Mucosa of gallbladder (tissue), 1 donor: ENCODE data around the gene KIF1B. TPM values are rescaled to one million over a fixed set of nuclear protein-coding genes. Genes with fewer than 3 reads are reported as not detected.

ENCODE experiments used
- DNase-seq: peaks from one replicate; pipeline ENCODE4 v3.0.0-alpha.2; 2020; ENCODE audit warnings: low spot score
- total RNA-seq: library from RNA; stranded (reverse); gene quantifications from one replicate; pipeline ENCODE4 v1.2.1, GENCODE V29; 2021
- donor health status: DM: no; HTN: no; CAD: no.

Gene KIF1B
- total RNA-seq, 1 donor from 2014 or later: 45.7 TPM

DNA sequence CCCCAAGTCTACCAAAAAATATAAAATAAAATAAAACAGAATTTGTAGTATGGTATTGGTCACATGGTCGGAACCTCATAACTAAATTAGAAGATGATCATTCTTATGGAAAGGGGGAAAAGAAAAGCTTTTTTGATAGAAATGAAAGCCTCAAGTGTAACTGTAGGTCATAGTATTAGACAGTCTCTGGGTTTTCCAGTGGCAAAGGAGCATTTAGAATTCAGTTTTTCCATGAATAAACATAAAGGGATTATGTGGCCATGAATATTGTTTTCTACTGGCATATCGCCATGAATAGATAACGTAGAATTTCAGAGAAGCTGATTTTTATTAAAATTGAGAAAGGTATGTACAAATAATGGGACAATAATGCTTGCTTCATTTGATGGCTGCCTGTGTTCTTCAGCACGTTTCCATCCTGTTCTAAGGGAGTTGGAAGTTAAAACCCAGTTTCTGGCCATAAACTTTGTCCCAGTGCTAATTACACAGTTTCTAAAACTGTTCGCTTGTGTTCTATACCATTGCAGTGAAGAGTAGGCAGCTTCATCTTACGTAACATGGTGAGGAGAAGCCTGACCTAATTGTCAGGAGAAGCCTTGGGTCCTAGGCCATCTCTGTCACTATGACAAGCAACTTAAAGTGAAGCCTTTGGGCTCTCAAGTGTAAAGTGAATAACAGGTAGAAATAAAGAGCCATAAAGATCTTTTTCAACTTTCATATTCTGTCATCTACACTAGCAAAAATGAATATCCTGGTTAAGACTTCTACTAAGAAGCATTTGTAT lies 118.0 kb downstream of the KIF1B start:
- no peak for DNase-seq

DNA sequence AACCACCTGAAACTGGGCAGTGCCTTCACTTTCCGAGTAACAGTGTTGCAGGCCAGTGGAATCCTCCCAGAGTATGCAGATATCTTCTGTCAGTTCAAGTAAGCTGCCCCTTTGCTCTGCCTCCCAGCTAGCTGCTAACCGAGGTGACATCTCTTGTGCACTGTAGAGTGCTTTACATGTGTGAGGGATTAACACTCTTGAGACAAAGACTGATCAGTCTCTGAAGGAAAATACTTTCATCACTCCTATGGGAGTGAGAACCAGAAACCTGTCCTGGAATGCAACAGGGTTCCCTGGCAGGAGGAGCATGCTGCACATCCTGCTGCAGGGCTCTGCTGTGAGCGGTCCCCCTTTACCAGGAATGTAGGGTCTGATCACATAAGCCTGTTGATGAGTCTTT lies 127.1 kb downstream of the KIF1B start:
- DNase-seq: no peak

DNA sequence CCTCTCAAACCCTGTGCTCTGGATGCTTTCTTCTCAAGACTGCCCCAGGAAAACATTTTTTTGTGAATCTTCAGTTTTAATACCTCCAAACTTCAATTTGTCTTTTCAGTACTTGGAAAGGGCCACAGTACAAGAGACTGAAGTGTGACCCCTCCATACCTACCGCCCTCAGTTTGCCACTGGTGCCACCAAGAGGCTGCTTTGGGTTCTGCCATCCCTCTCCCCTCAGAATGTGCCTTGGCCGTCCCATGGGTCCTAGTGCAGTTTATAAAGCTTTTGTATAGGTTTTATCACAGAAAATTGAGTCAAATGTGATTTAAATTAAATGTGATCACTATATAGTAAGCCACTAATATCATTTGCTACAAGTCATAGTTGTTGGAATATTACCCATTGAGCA lies 127.7 kb downstream of the KIF1B start:
- DNase-seq: peak; percentile 25

DNA sequence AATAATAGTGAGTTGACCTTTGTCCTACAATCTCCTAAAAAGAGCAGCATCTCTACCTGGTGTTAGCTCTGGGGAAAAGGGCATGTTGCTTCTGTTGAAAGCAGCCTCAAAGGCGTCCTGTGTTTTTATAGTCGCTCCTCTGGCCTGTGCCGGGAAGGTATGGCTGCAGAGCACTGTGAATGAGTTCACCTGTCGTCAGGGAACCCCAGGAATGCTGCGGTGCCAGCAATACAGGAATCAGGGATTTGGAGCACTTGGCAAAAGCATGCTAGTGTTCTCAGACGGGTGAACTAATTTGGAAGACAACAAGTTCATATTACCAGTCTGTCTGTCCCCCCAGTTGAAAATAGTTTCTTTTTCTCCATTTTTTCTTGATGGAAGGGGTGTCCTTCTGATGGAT lies 128.2 kb downstream of the KIF1B start:
- no peak for DNase-seq

DNA sequence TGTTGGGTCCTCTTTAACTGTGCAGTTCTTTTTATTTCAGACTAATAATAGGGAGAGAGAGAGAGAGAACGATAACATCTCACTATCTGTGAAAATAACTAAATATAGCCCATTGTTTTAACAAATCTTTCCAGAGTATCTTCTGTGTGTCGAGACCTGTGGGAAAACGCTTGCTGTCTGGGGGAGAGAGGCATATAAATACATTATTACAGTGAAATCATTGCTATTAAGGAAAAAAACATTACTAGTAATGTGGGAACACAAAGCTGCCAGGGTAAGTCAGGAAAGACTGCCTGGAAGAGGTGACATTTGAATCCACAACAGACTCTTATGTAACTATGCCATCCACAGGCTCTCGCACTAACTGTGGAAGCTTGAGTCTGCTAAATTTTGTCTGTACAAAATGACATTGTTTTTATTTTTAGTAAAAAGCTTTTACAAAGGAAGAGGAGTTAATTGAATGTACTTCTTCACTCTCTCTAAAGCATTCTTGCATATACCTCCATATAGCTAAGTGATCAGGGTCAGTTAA lies 128.7 kb downstream of the KIF1B start:
- DNase-seq: no peak

DNA sequence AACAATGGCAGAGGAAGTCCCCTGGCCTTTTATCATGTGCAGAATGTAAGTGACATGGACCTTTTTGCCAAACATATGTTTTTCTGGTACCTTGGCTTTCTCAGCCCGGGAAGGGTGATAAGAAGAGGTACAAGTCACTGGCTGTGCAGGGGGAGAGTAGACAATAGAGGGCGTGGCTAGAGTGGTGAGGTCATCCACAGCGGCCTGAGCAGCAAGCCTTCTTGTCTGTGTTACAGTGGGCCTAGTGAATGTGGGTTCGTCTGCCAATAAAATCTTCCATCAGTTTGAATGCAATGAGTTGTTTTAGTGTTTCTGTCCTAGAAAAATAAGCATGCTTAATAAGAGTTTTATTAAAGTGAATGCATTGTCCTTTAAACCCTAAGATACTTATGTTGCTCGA lies 129.4 kb downstream of the KIF1B start:
- DNase-seq: peak; percentile 50

DNA sequence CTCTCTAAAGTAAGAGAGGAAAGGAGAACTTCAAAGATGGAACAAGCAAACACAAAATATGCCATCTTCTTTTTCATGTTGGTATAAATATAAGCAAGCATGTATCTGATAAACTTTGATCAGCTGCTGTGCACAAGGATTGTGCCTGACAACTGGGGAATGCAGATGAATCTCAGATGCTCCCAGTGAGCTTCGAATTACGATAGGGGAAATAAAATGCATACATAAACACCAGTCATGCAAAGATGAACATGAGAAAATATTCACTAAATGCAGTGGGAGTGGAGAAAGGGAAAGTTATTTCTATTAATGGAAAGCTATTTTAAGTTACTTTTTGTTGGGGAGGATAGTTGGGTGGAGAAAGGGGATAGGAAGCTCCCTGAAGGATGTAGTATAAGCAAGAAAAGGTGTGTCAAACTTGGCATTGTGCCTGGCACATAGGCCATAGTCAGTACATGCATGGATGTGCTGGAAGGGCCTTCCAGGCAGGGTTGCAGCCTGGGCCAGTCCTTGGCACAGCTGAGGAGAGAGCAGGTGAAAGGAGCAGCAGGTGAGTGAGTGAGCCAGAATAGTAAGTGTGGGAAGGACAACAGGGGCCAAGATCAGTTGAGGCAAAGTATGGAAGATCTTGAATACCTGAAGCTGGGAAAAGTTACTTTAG lies 130.7 kb downstream of the KIF1B start:
- no peak for DNase-seq

DNA sequence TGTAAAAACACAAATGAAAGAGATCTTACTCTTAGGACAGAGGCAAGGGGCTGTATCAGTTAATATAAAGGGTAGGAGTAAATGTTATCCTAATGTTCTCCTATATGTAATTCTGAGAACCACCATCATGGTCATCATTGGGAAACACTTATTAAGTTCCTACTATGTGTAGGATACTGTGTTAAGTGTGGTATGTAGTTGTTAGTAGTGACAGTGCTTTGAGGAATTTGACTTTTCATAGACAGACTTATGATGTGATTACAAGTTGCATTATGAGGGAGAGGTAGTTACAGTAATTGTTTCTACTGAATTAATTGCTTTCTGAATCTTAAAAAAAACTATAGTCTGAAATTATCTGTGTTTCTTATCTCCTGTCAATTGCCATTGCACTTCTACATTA lies 136.7 kb downstream of the KIF1B start:
- no peak for DNase-seq

DNA sequence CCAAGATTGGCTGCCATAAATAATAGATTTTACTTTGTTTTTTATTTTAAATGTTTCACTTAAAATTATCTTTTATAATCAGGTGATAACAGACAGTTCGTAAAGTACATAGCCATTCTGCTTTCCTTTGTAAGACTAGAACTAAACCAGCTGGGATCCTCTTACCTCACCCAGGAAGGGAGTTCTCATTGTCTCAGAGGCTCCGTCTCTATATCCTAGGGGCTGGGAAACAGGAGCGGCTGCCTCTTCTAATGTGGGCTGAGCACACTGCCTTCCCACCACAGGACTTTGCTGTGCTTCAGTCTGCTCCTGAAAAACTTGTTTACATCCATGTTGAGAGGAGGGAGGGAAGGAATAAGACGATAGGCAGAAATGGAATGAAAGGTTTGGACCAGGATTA lies 142.9 kb downstream of the KIF1B start:
- no peak for DNase-seq

DNA sequence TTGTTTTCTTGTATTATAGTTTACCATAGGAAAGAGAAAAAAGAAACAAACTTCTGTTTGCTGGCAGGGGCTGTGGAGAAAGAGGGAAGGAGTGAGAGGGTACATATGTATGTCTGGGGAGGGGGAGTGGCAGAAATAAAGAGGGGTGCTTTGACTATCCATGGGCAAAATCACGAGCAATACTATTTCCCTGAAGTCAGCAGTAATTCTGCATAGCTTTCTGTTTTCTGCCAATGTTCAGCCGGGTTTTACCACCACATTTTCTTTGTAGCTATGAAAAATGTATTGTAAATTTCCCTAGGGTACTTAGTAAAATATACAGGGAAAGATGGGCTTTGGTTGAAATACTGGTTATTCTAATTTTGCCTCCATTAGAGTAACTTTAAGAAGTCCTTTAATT lies 143.3 kb downstream of the KIF1B start:
- DNase-seq: no peak

DNA sequence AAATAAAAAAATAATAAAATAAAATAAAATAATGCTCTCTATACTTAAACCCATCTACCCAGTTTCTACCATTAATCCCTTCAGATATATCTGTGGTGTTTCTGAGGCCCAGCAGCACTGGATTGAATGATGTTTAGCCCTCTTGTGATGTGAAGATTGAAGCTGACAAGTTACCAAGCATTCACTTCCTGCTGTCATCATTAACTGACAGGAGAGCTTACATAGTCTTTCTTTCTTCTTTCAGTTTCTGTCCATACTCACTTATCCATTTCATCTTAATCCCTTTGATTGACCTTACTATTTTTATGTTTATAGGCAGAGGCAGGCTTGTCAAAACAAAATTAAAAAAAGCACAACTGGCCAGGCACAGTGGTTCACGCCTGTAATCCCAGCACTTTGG lies 149.7 kb downstream of the KIF1B start:
- DNase-seq: no peak

DNA sequence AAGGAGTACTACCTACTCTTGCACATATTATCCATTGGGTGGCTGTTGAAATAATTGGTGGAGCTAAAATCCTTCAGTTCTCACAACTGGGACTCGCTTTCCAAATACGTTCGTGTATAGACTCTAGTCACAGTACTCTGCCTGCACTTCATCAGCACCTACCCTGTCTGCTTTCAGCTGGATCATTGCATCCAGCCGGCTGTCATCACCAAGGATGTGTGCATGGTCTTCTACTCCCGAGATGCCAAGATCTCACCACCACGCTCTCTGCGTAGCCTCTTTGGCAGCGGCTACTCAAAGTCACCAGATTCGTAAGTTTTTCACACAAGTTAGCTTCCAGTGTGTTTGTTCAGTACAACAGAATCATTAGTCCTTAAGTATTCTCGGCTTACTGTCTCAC lies 151.1 kb downstream of the KIF1B start:
- DNase-seq: peak; percentile 27

DNA sequence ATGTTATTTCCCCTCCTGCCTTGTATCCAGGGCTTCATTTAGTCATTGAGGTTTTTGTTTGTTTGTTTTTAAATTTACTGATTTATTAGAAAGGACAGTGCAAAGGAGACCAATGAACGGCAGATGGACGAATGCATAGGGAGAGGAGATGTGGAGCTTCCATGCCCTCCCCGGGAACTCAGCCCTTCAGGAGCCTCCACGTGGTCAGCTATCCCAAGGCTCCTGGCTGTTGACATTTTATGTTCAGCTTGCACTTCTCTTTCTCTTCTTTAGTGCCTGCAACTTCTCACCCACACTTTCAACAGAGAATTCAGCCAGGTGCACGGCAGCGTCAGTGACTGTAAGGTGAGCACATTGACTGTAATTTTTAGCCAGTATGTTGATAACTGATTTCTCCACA lies 157.8 kb downstream of the KIF1B start:
- no peak for DNase-seq

DNA sequence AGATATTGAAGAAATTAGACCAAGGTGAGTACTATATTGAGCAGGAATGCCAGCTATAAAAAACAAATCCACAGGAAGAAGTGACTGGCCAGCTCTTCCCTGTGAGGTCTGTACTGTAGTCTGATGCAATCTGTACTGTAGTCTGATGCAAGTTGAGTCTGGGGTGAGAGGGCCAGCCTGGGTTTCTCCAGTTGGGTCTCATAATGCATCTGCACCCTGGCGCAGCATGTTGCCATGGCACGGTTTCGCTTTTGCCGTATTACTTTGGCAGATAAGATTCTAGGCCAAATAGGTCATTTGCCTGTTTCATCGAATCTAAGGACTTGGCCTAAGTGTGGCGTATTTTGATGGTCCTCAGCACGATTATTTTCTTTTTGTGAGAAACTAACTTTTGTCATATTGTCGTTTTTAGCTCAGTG lies 164.1 kb downstream of the KIF1B start:
- no peak for DNase-seq

DNA sequence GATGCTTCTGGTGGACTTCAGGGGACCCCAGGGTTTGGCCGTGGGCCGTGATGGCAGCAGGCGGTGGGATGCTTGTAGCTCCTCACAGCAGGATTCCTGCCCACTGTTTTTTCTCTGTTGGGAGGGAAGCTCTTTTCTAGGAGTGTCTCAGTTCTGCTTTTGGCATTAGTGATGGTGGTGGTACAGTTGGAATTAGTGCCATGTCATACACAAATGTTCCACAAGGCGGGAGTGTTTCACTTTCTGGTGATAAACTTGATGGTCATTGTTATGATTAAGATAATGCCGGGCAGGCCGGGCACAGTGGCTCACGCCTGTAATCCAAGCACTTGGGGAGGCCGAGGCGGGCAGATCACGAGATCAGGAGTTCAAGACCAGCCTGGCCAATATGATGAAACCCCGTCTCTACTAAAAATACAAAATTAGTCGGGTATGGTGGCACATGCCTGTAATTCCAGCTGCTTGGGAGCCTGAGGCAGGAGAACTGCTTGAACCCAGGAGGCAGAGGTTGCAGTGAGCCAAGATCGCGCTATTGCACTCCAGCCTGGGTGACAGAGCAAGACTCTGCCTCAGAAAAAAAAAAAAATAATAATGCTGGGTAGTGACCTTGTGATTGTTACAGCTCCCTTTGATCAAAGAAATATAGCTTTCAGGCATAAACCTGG lies 167.1 kb downstream of the KIF1B start:
- DNase-seq: peak; percentile 84

DNA sequence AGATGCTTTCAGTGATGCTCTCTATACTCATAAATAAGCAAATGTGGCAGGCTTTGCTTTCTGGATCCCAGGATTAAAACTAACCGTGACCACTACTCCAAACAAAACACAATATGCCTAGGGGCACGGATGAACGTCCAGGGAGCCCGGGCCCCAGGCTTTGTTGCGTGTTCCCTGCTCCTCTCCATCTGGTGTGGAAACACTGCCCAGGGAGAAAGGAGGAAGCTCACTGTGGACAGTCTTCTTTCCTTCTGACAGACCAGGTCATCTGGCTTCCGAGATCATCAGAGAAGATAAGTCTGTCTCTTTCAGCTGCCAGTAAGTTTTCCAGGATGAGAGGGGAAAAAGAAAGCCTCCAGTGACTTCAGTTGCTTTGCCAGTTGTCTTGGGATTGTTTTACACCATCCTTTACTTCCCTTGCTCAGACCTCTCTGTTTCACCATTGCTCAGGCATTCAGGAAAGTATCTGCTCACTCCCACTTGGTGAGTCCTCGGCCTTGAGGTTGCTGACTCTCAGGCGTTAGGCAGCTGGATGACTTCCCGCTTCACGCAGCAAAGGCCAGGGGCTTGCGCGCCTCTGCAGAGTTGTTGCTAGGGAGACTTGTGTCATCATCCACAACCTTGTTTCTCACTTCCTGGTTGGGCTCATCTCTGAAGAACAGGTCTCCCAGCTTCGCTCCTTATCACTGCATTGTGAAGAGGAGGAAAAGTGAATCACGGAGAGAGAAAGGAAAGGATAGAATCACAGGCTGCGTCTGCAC lies 167.9 kb downstream of the KIF1B start:
- peak; percentile 76 for DNase-seq

DNA sequence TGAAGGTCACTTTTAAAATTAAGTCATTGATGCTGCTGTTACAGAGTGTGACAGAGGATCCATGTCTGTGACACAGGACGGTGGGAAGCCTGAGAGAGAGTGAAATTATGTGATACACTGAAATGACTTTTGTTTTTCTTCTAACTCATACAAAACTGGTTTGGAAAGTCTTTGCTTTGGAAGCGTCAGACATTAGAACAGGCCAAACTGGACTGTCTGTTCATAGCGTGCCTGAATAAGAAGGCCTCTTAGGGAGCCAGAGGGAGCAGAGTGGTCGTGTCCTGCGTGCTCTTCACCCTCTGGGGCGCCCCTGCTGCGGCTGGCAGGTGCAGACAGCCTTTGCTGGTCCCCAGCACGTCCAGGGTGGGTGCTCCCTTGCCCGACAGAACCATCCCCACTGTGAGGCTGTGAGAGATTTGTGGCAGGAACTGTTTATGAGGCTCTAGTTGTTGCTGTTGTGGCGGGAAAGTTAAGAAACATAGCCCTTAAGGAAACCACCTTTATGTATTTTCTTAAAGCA lies 168.8 kb downstream of the KIF1B start:
- no peak for DNase-seq

DNA sequence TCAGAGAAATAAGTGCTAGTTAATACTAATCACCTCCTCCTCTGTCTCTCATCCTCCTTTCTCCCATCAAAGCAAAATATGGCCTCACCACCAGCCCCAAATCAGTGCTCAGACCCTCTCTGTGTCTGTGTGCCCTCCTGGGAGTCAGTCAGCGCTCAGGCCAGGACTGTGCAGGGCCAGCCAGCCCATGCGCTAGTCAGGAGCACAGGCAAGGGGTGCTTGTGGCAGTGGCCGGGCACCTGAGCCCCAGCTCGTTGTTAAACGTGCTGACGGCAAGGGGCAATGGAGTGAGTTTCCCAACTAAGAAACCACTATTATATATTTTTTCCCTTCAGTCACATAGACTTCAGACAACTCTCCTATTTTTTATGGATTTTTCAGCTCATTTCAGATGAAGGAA lies 169.3 kb downstream of the KIF1B start:
- DNase-seq: no peak

DNA sequence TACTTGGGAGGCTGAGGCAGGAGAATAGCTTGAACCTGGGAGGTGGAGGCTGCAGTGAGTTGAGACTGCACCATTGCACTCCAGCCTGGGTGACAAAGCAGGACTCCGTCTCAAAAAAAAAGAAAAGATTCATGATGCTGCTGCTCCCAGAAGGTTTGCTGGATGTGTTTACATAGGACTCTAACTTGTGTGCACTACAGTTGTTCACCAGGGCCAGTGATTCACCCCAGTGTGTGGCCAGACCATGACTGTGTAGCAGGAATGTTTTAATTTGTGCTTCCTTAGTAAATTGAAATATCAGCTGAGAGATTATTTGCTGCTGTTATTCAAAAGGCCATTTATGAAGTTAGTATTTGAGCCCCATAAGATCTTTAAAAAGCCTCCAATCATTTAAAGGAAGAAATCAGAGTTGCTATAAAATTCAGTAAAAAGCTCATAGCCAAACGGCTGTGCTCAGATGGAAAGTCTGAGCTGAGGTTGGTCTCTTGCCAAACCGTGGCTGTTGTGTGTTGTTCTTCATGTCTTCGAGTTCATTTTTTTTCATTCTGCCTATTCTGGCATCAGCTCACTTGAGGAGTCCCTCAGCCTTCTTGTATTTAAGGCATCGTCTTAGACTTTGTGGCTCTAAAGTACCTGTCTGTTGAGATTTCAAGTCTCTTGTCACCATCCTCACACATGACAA lies 170.4 kb downstream of the KIF1B start:
- DNase-seq: no peak

DNA sequence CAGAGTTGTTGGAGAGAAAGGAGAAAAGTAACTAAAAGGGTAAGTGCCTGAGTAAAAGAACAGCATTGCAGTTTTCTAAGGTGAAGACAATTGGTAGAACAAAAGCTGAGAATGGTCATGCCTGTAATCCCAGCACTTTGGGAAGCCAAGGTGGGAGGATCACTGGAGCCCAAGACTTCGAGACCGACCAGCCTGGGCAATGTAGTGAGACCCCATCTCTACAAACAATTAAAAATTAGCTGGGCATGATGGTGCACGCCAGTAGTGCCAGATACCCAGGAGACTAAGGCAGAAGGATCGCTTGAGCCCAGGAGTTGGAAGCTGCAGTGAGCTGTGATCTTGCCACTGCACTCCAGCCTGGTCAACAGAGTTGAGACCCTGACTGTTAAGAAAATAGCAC lies 173.3 kb downstream of the KIF1B start:
- no peak for DNase-seq

DNA sequence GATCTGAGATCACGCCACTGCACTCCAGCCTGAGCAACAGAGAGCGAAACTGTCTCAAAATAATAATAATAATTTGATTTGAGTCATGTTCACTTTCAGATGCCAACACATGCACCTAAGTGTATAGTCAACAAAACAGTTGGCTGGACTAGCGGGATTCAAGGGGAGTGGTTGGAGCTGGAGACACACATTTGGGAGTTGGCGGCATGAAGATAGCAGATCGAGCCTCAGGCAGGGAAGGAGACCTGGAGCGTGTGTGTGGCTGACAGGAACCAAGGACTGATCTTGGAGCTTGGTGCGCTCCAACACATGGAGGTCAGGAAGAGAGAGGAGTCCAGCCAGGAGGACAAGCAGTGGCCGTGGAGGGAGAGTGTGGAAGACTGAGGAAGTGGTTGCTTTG lies 173.8 kb downstream of the KIF1B start:
- no peak for DNase-seq
